ENCODE data around the gene ACTRT3.

DNA sequence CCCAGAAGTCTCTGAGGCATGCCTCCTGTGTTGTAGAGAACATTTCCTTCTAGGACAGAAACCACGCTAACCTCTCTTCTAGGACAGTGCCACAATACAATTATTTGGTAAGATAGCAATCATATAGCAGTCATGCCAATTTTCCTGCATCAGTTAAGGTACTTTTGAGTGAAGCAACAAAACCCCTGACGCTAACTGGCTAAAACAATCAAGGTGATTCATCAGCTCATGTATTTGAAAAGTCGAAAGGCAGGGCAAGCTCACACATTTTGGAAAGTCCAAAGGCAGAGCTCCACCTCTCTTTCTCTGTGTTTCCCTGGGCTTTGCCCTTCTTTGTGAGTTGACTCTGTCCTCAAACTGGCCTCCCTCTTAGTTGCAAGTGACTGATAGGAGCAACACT lies 14.7 kb downstream of the ACTRT3 start:
- TF ChIP-seq SPI1 (IDR thresholded peaks at IDR 0.05; ENCODE audit: low read depth, low read length): no peak
- TF ChIP-seq POLR2A (IDR thresholded peaks at IDR 0.05; ENCODE audit: low read depth, low read length): no peak
